ENCODE data around the gene ZNF511. TPM values are rescaled to one million over a fixed set of nuclear protein-coding genes. Genes with fewer than 3 reads are reported as not detected.

The ZNF511 gene
- polyA plus RNA-seq, 1 donor from 2014 or later: 17.6 TPM

- TF ChIP-seq POLR2AphosphoS5 (IDR thresholded peaks at IDR 0.05) (no peak), REST (IDR thresholded peaks at IDR 0.05; ENCODE audit: borderline replicate concordance) (no peak), EZH2 (IDR thresholded peaks at IDR 0.05; ENCODE audit: borderline replicate concordance, insufficient read depth, low read length, poor library complexity, severe bottlenecking) (no peak), RAD21 (conservative IDR thresholded peaks at IDR 0.05) (no peak), TAF1 (IDR thresholded peaks at IDR 0.05; ENCODE audit: low read depth) (no peak), EP300 (conservative IDR thresholded peaks at IDR 0.05; ENCODE audit: poor library complexity, severe bottlenecking) (no peak), MXI1 (conservative IDR thresholded peaks at IDR 0.05; ENCODE audit: poor library complexity, severe bottlenecking) (no peak)
- TF ChIP-seq, protein P1, sequence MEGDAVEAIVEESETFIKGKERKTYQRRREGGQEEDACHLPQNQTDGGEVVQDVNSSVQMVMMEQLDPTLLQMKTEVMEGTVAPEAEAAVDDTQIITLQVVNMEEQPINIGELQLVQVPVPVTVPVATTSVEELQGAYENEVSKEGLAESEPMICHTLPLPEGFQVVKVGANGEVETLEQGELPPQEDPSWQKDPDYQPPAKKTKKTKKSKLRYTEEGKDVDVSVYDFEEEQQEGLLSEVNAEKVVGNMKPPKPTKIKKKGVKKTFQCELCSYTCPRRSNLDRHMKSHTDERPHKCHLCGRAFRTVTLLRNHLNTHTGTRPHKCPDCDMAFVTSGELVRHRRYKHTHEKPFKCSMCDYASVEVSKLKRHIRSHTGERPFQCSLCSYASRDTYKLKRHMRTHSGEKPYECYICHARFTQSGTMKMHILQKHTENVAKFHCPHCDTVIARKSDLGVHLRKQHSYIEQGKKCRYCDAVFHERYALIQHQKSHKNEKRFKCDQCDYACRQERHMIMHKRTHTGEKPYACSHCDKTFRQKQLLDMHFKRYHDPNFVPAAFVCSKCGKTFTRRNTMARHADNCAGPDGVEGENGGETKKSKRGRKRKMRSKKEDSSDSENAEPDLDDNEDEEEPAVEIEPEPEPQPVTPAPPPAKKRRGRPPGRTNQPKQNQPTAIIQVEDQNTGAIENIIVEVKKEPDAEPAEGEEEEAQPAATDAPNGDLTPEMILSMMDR (IDR thresholded peaks at IDR 0.05; ENCODE audit: poor library complexity, severe bottlenecking): no peak
Observed at GRCh38 chr10:133332936-133333699, 24.4 kb downstream of the ZNF511 start.

GRCh38 chr10:133334503-133335245 is 26.0 kb downstream of the ZNF511 start:
- Histone ChIP-seq H3K4me3 (ENCODE audit: low read length) (peak overlapping the region; percentile 65), H3K4me2 (ENCODE audit: low read length) (no peak overlapping the region), H3K9ac (ENCODE audit: low read length) (no peak overlapping the region), H3K9me2 (ENCODE audit: insufficient read depth, low read length) (no peaks in the 10 kb centered on the region), H3K27me3 (ENCODE audit: insufficient read depth, low read depth, low read length) (peaks cover 26% of the 10 kb centered on the region), H3K79me2 (replicated peaks; ENCODE audit: insufficient read depth, low read length) (no peaks in the 10 kb centered on the region), H4K20me1 (ENCODE audit: insufficient read depth) (no peaks in the 10 kb centered on the region), H3K27ac (ENCODE audit: low read length) (no peak overlapping the region), H2AFZ (ENCODE audit: low read depth, low read length) (no peak overlapping the region), H3K9me3 (ENCODE audit: low read length) (peaks cover 5% of the 10 kb centered on the region), H3K36me3 (ENCODE audit: insufficient read depth, low read length) (no peaks in the 10 kb centered on the region), H3F3A (ENCODE audit: insufficient read depth, low read length, poor library complexity, severe bottlenecking) (no peaks in the 10 kb centered on the region)
- TF ChIP-seq POLR2AphosphoS5 (IDR thresholded peaks at IDR 0.05) (no peak), REST (IDR thresholded peaks at IDR 0.05; ENCODE audit: borderline replicate concordance) (no peak), SMC3 (conservative IDR thresholded peaks at IDR 0.05; ENCODE audit: poor library complexity) (no peak), RAD21 (conservative IDR thresholded peaks at IDR 0.05) (no peak), TAF1 (IDR thresholded peaks at IDR 0.05; ENCODE audit: low read depth) (no peak), MXI1 (conservative IDR thresholded peaks at IDR 0.05; ENCODE audit: poor library complexity, severe bottlenecking) (no peak), EP300 (conservative IDR thresholded peaks at IDR 0.05; ENCODE audit: poor library complexity, severe bottlenecking) (no peak), EZH2 (IDR thresholded peaks at IDR 0.05; ENCODE audit: borderline replicate concordance, insufficient read depth, low read length, poor library complexity, severe bottlenecking) (no peak)
- TF ChIP-seq, protein P1 (IDR thresholded peaks at IDR 0.05; ENCODE audit: poor library complexity, severe bottlenecking): no peak

More at GRCh38 chr10:133332936-133333699, 24.4 kb downstream of the ZNF511 start:
- Histone ChIP-seq H3K4me3 (ENCODE audit: low read length) (no peak overlapping the region), H3K4me2 (ENCODE audit: low read length) (no peak overlapping the region), H4K20me1 (ENCODE audit: insufficient read depth) (no peaks in the 10 kb centered on the region), H3K9me3 (ENCODE audit: low read length) (peaks cover 5% of the 10 kb centered on the region), H3K9ac (ENCODE audit: low read length) (no peak overlapping the region), H3K36me3 (ENCODE audit: insufficient read depth, low read length) (no peaks in the 10 kb centered on the region), H3F3A (ENCODE audit: insufficient read depth, low read length, poor library complexity, severe bottlenecking) (no peaks in the 10 kb centered on the region), H3K9me2 (ENCODE audit: insufficient read depth, low read length) (no peaks in the 10 kb centered on the region), H2AFZ (ENCODE audit: low read depth, low read length) (no peak overlapping the region), H3K79me2 (replicated peaks; ENCODE audit: insufficient read depth, low read length) (no peaks in the 10 kb centered on the region), H3K27me3 (ENCODE audit: insufficient read depth, low read depth, low read length) (peaks cover 26% of the 10 kb centered on the region), H3K27ac (ENCODE audit: low read length) (no peak overlapping the region)

Measured in neural cell (in vitro differentiated cells).